Activated CD8-positive, alpha-beta memory T cell treated with anti-CD3 and anti-CD28 coated beads, Interleukin-2, amount 50 U/mL, for 4 hours (primary cell): Measurements from ENCODE around the gene SSB.
"Not testable (repeated sequence)": the region's sequence is repeated elsewhere in the genome, so short reads cannot be mapped to it uniquely, and the experiment has no call there.

Source experiments
- DNase-seq: peaks from one replicate; pipeline ENCODE4 v3.0.0-alpha.2; 2020

Gene SSB

DNA sequence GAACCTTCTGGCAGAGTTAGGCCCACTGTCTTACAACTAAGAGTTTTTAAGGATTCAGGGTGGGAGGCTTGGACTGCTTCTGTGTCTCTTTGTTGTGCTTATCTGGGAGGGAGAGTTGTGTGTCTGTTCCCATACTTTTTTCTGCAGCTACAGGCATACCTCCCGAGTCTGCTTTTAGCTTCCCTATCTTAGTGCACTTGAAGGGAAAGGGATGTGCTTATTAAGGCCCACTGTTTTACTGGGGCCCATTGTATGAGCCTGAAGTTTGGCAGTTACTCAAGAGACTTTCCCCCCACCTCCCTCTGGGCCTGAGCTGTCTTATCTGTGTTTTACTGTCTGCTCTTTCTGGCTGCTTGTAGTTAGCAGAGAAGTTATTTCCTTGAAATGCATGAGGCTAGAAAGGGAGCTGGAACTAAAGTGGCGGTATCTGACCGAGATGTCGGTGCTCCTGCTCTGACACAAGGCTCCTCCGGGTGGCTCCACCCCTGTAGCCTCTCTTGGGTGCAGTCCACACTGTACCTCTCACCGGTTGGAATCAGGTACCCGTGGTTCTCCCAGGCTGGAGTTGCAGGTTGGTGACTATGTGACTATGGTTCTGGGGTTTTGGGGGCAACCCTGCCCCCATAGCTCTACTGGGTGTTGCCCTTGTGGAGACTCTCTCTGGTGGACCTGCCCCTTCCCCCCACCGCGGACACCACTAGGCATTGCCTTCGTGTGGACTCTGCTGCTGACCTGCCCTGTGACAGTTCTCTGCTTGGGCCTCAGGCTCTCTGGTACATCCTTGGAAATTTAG lies 41.5 kb downstream of the SSB start:
- no peak for DNase-seq

DNA sequence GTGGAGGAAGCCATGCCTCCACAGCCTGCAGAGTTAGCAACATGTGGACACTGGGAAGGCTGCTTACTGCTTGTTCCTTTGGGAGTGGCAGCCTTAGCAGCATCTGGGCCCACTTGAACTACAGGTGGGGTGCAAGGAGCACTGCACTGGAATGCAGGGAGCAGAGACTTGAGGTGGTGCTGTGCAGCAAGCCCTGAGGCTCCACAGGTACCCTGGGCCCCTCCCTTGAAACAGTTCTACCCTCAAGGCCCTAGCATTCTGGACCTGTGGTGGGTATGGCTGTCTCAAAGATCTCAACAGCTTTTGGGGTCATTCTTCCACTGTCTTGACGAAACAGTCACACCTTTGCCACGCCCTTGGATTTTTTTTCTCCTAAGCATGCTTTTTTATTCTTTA lies 42.1 kb downstream of the SSB start:
- DNase-seq, result no peak

GRCh38 chr2:169841625-169842024 lies 43.0 kb downstream of the SSB start:
- DNase-seq, result not testable (repeated sequence)

DNA sequence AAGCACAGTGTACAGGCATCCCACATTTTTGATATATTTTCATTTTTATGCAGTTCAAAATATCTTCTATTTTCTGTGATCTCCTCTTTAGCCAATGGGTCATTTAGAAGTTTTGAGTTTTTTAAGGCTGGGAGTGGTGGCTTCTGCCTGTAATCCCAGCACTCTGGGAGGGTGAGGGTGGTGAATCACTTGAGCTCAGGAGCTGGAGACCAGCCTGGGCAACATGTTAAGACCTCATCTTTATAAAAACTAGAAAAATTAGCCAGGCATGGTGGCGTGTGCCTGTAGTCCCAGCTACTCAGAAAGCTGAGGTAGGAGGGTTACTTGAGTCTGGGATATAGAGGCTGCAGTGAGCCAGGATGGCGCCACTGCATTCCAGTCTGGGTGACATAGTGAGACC lies 46.3 kb downstream of the SSB start:
- no peak for DNase-seq

- DNase-seq, result not testable (repeated sequence)
Measured at GRCh38 chr2:169848959-169849693, 50.5 kb downstream of the SSB start.

DNA sequence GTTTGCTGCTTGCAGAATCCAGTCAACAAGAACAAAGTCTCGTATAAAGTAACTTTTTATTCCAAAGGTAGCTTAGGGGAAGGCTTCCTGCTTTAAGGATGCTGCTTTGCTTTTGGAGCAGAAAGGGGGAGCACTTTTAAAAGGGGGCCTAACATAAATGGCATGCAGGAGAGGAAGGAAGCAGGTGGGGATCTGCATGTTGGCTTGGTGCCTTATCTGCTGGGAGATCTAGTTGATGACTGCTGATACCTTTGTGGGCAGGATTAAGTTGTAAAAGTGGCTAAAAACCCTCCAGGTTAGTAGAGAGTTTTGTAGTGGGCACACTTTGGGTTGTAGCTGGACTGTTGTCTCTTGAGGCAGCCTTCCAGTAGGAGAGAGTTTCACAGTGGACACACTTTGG lies 51.0 kb downstream of the SSB start:
- DNase-seq, result no peak

DNA sequence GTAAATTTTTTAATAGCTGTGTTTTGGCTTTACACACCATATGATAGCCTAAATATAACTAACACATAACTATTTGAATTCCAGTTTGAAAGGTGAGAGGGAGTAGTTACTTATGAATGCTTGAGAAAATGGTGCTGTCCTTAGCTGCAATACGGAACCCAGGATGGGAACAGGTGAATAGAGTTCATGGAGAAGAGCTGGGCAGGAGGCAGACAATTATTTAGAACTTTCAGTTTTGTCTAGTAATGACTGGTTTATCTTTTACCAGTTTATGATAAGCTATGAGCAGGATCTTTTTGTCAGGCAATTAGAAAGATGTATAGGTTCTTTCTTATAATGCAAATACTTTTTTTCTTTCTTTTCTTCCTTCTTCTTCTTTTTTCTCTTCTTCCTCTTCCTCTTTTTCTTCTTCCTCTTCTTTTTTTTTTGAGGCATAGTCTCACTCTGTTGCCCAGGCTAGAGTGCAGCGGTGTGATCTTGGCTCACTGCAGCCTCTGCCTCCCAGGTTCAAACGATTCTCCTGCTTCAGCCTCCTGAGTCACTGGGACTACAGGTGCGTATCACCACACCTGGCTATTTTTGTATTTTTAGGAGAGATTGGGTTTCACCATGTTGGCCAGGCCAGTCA lies 54.5 kb downstream of the SSB start:
- DNase-seq, result no peak

GRCh38 chr2:169855281-169856258 lies 56.9 kb downstream of the SSB start:
- DNase-seq, result not testable (repeated sequence)

- no peak for DNase-seq
Measured at GRCh38 chr2:169859423-169859822, 60.8 kb downstream of the SSB start.

GRCh38 chr2:169860149-169860548 lies 61.5 kb downstream of the SSB start:
- DNase-seq, result no peak
